CD4-positive, alpha-beta T cell treated with Interleukin-17A for 1 hour (primary cell): ENCODE data around the gene ENO1.
"Not testable (repeated sequence)": the region's sequence is repeated elsewhere in the genome, so short reads cannot be mapped to it uniquely, and the experiment has no call there.

Experiments used
- DNase-seq: peaks from one replicate; pipeline ENCODE4 v3.0.0-alpha.2; 2020

ENO1 gene

GRCh38 chr1:8892026-8892425 lies 13.5 kb upstream of the ENO1 start:
- DNase-seq = no peak

GRCh38 chr1:8891401-8891800 lies 12.9 kb upstream of the ENO1 start:
- no peak for DNase-seq

- no peak for DNase-seq
Observed at GRCh38 chr1:8889925-8890785, 11.7 kb upstream of the ENO1 start.

GRCh38 chr1:8889103-8889846 lies 10.8 kb upstream of the ENO1 start:
- no peak for DNase-seq

- DNase-seq = no peak
Observed at GRCh38 chr1:8886589-8886988, 8.1 kb upstream of the ENO1 start.

- not testable (repeated sequence) for DNase-seq
Observed at GRCh38 chr1:8886031-8886524, 7.6 kb upstream of the ENO1 start.

- not testable (repeated sequence) for DNase-seq
Observed at GRCh38 chr1:8884105-8884504, 5.6 kb upstream of the ENO1 start.

GRCh38 chr1:8883491-8883890 lies 5.0 kb upstream of the ENO1 start:
- no peak for DNase-seq

- peak; percentile 34 for DNase-seq
Observed at GRCh38 chr1:8879922-8880676, 1.6 kb upstream of the ENO1 start.

- DNase-seq = no peak
Observed at GRCh38 chr1:8879464-8879921, 1.0 kb upstream of the ENO1 start.

GRCh38 chr1:8878698-8879463 lies 395 bp upstream of the ENO1 start:
- peak; percentile 99 for DNase-seq

GRCh38 chr1:8876087-8876486 lies 2.4 kb downstream of the ENO1 start:
- DNase-seq = no peak

GRCh38 chr1:8875216-8875861 lies 3.1 kb downstream of the ENO1 start:
- peak; percentile 56 for DNase-seq

- DNase-seq = no peak
Observed at GRCh38 chr1:8874230-8875201, 4.0 kb downstream of the ENO1 start.

- peak; percentile 70 for DNase-seq
Observed at GRCh38 chr1:8873506-8874229, 4.8 kb downstream of the ENO1 start.

- DNase-seq = no peak
Observed at GRCh38 chr1:8873001-8873400, 5.5 kb downstream of the ENO1 start.

- DNase-seq = no peak
Observed at GRCh38 chr1:8871965-8872399, 6.5 kb downstream of the ENO1 start.

GRCh38 chr1:8871539-8871935 lies 6.9 kb downstream of the ENO1 start:
- peak; percentile 46 for DNase-seq

- DNase-seq = no peak
Observed at GRCh38 chr1:8870616-8871538, 7.6 kb downstream of the ENO1 start.
